ENCODE data around the gene RANGAP1. TPM values are rescaled to one million over a fixed set of nuclear protein-coding genes. Genes with fewer than 3 reads are reported as not detected.
A peak's percentile ranks its signal among the peaks of the same experiment; 100 is the strongest.

RANGAP1 gene
- total and polyA plus RNA-seq, 2 of the 13 experiments (the other 11 are each of a cell fraction or from before 2014, with no cell fraction given), result 51.8 to 83.9 TPM

- TF ChIP-seq TRAFD1 (CRISPR knock-in tag; IDR thresholded peaks at IDR 0.05; ENCODE audit: borderline replicate concordance), result no peak
- no peak for TF ChIP-seq RFX1 (IDR thresholded peaks at IDR 0.05)
- TF ChIP-seq LCORL (IDR thresholded peaks at IDR 0.05), result no peak
- TF ChIP-seq LCORL (CRISPR knock-in tag; IDR thresholded peaks at IDR 0.05), result 0 out of 2 replicates have a peak, but pooled peaks have one; percentile 21
- TF ChIP-seq NKX3-1 (CRISPR knock-in tag; IDR thresholded peaks at IDR 0.05), result no peak
- TF ChIP-seq ZNF414 (CRISPR knock-in tag; IDR thresholded peaks at IDR 0.05), result 0 out of 2 replicates have a peak, but pooled peaks have one; percentile 6
- no peak for TF ChIP-seq ZBTB25 (CRISPR knock-in tag; IDR thresholded peaks at IDR 0.05)
- no peak for TF ChIP-seq GLMP (CRISPR knock-in tag; IDR thresholded peaks at IDR 0.05; ENCODE audit: borderline replicate concordance)
- no peak for TF ChIP-seq KLF11 (CRISPR knock-in tag; IDR thresholded peaks at IDR 0.05)
- TF ChIP-seq POLR2G (IDR thresholded peaks at IDR 0.05; ENCODE audit: low read depth, low read length), result peak; percentile 83
- TF ChIP-seq ZNF775 (CRISPR knock-in tag; IDR thresholded peaks at IDR 0.05; ENCODE audit: borderline replicate concordance), result no peak
- no peak for TF ChIP-seq TOPORS (CRISPR knock-in tag; IDR thresholded peaks at IDR 0.05)
- TF ChIP-seq DZIP1 (CRISPR knock-in tag; IDR thresholded peaks at IDR 0.05), result no peak
- no peak for TF ChIP-seq ZKSCAN1 (IDR thresholded peaks at IDR 0.05; ENCODE audit: low read length)
- TF ChIP-seq SAP130 (CRISPR knock-in tag; IDR thresholded peaks at IDR 0.05; ENCODE audit: low read depth), result peak; percentile 90
- no peak for TF ChIP-seq HINFP (CRISPR knock-in tag; IDR thresholded peaks at IDR 0.05; ENCODE audit: low read depth)
- TF ChIP-seq MLLT10 (CRISPR knock-in tag; IDR thresholded peaks at IDR 0.05), result no peak
- TF ChIP-seq NFIC (IDR thresholded peaks at IDR 0.05; ENCODE audit: low read length), result no peak
- no peak for TF ChIP-seq ZNF562 (CRISPR knock-in tag; IDR thresholded peaks at IDR 0.05; ENCODE audit: borderline replicate concordance)
- TF ChIP-seq ZFP41 (CRISPR knock-in tag; IDR thresholded peaks at IDR 0.05; ENCODE audit: borderline replicate concordance), result no peak
- TF ChIP-seq SP2 (CRISPR knock-in tag; IDR thresholded peaks at IDR 0.05), result no peak
- TF ChIP-seq POLR2A (IDR thresholded peaks at IDR 0.05; ENCODE audit: insufficient read depth in 1 of 2, low read depth in 2 of 2, low read length in 2 of 2), result peak in 1 of 2 experiments; percentile 77; a peak in 3 of 4 replicates
Measured at GRCh38 chr22:41288245-41288946, 2.4 kb upstream of the RANGAP1 start (continued).
